Lower leg skin (tissue), 3 donors: ENCODE data around the gene PRDM8.

ENCODE experiments used
- CTCF ChIP-seq, 3 donors: fragments of 450-650 bp; IDR thresholded peaks; one replicate each; pipeline ENCODE4 v1.5.1; 2016; ENCODE audit warnings: antibody characterized with exemption in 3 of 3, mild to moderate bottlenecking in 3 of 3, moderate library complexity in 2 of 3
- POLR2A ChIP-seq, 2 donors: fragments of 450-650 bp; IDR thresholded peaks; one replicate each; pipeline ENCODE4 v1.6.1; 2016 to 2017; ENCODE audit warnings: antibody characterized with exemption in 2 of 2, mild to moderate bottlenecking in 1 of 2, moderate library complexity in 1 of 2

GRCh38 chr4:80165855-80166254 is 31.4 kb upstream of the PRDM8 start:
- TF ChIP-seq CTCF (IDR thresholded peaks at IDR 0.05): no peak
- no peak for TF ChIP-seq POLR2A (IDR thresholded peaks at IDR 0.05)
